CD14-positive monocyte (primary cell): ENCODE measurements around the gene ZNF534. TPM values are rescaled to one million over a fixed set of nuclear protein-coding genes. Genes with fewer than 3 reads are reported as not detected.

ENCODE experiments used
- DNase-seq, 3 donors: peaks; one replicate each; pipeline ENCODE4 v3.0.0-alpha.2; 2011 to 2022
- H2AFZ ChIP-seq: 2 replicates; pipeline ENCODE4 v1.6.0; 2012; ENCODE audit warnings: mild to moderate bottlenecking, low read depth, low read length, inconsistent platforms; ENCODE audit not compliant: insufficient read depth, poor library complexity, severe bottlenecking
- H3K27ac ChIP-seq, 2 donors: 1 replicate in 1 of 2; 2 replicates in 1 of 2; pipeline ENCODE4 v1.5.1; 2012 to 2013; ENCODE audit warnings: low read length in 2 of 2, control low read depth in 1 of 2, inconsistent platforms in 1 of 2, low read depth in 1 of 2, mild to moderate bottlenecking in 1 of 2
- H3K27me3 ChIP-seq, 2 donors: one replicate each; pipeline versions ENCODE4 v1.6.0 to v1.6.1; 2011 to 2013; ENCODE audit warnings: low read length in 2 of 2; ENCODE audit not compliant: control insufficient read depth in 2 of 2, insufficient read depth in 2 of 2
- H3K36me3 ChIP-seq, 2 donors: replicated peaks in 1 of 2; 1 replicate in 1 of 2; 2 replicates in 1 of 2; pipeline versions ENCODE4 v1.5.1 to v1.6.1; 2012 to 2013; ENCODE audit warnings: low read length in 2 of 2, control low read depth in 1 of 2, inconsistent platforms in 1 of 2, mild to moderate bottlenecking in 1 of 2; ENCODE audit not compliant: insufficient read depth in 2 of 2, control insufficient read depth in 1 of 2
- H3K4me1 ChIP-seq, 2 donors: 1 replicate in 1 of 2; 2 replicates in 1 of 2; pipeline versions ENCODE4 v1.5.1 to v1.6.1; 2012 to 2013; ENCODE audit warnings: low read length in 2 of 2, control low read depth in 1 of 2, inconsistent platforms in 1 of 2, mild to moderate bottlenecking in 1 of 2, moderate library complexity in 1 of 2; ENCODE audit not compliant: insufficient read depth in 2 of 2, control insufficient read depth in 1 of 2
- H3K4me2 ChIP-seq: replicated peaks from 2 replicates; pipeline ENCODE3; 2012; ENCODE audit warnings: low read length, moderate library complexity, mild to moderate bottlenecking; ENCODE audit not compliant: poor library complexity, severe bottlenecking; ENCODE audit errors: extremely low read depth
- H3K4me3 ChIP-seq, 3 experiments: fragments of 200-600 bp in 1 of 3; sonication (generic) in 1 of 3; replicated peaks in 1 of 3; 1 replicate in 2 of 3; 2 replicates in 1 of 3; pipeline ENCODE4 v1.5.1; 2011 to 2013; ENCODE audit warnings: low read length in 3 of 3, mild to moderate bottlenecking in 3 of 3, control low read depth in 2 of 3, low read depth in 2 of 3, inconsistent platforms in 1 of 3, moderate library complexity in 1 of 3
- H3K79me2 ChIP-seq: 2 replicates; pipeline ENCODE4 v1.6.0; 2012; ENCODE audit warnings: mild to moderate bottlenecking, control low read depth, inconsistent platforms, low read length, moderate library complexity; ENCODE audit not compliant: insufficient read depth
- H3K9ac ChIP-seq: 2 replicates; pipeline ENCODE4 v1.6.0; 2017; ENCODE audit warnings: low read length, mild to moderate bottlenecking; ENCODE audit not compliant: insufficient read depth, poor library complexity, severe bottlenecking
- H3K9me3 ChIP-seq, 2 donors: replicated peaks in 1 of 2; 1 replicate in 1 of 2; 2 replicates in 1 of 2; pipeline versions ENCODE4 v1.5.1 to v1.6.1; 2012 to 2013; ENCODE audit warnings: low read length in 2 of 2, control low read depth in 1 of 2; ENCODE audit not compliant: control insufficient read depth in 1 of 2, insufficient read depth in 1 of 2
- H4K20me1 ChIP-seq: 2 replicates; pipeline ENCODE4 v1.6.0; 2012; ENCODE audit warnings: mild to moderate bottlenecking, low read length, control low read depth, moderate library complexity; ENCODE audit not compliant: insufficient read depth
- H3K27ac Mint-ChIP-seq, 7 donors: one replicate each; pipeline ENCODE4 v1.8.0; 2020; ENCODE audit warnings: mild to moderate bottlenecking in 7 of 7, mixed read lengths in 7 of 7, moderate library complexity in 6 of 7, inconsistent platforms in 2 of 7
- H3K27me3 Mint-ChIP-seq, 3 donors: one replicate each; pipeline ENCODE4 v1.8.0; 2021 to 2022; ENCODE audit warnings: low read depth in 3 of 3, mild to moderate bottlenecking in 3 of 3, mixed read lengths in 3 of 3, moderate library complexity in 3 of 3, inconsistent platforms in 1 of 3
- H3K36me3 Mint-ChIP-seq, 2 donors: one replicate each; pipeline ENCODE4 v1.8.0; 2020; ENCODE audit warnings: mixed read lengths in 2 of 2, inconsistent platforms in 1 of 2, mild to moderate bottlenecking in 1 of 2
- H3K4me1 Mint-ChIP-seq: one replicate; pipeline ENCODE4 v1.8.0; 2020; ENCODE audit warnings: mild to moderate bottlenecking, mixed read lengths
- H3K4me3 Mint-ChIP-seq, 2 donors: one replicate each; pipeline ENCODE4 v1.8.0; 2020; ENCODE audit warnings: mild to moderate bottlenecking in 2 of 2, mixed read lengths in 2 of 2, moderate library complexity in 1 of 2
- H3K9me3 Mint-ChIP-seq, 7 donors: one replicate each; pipeline ENCODE4 v1.8.0; 2020 to 2022; ENCODE audit warnings: mixed read lengths in 7 of 7, mild to moderate bottlenecking in 6 of 7, moderate library complexity in 6 of 7, inconsistent platforms in 2 of 7
- CTCF ChIP-seq: fragments of 200-600 bp; IDR thresholded peaks from one replicate; pipeline ENCODE4 v1.8.0; 2022; ENCODE audit warnings: antibody characterized with exemption, mild to moderate bottlenecking
- WGBS: methylation state at CpG from one replicate; pipeline ENCODE4 v1.1.5; 2013; ENCODE audit warnings: missing lambda C conversion rate; ENCODE audit not compliant: insufficient coverage; 5-methylcytosine and 5-hydroxymethylcytosine counted together
- intact Hi-C, 2 donors: fragments of 100-400 bp; cut with micrococcal nuclease; formaldehyde crosslinking; loops; one replicate each; pipeline versions ENCODE4 v1.15.0 to v1.15.1; 2023
- polyA plus RNA-seq, 3 donors: library from polyadenylated mRNA; depleted of rRNA in 1 of 3; unstranded in 2 of 3; stranded (reverse) in 1 of 3; fragments of 300-500 nt in 2 of 3; fragments of >200 nt in 1 of 3; fragmentation: Illumina TruSeq in 2 of 3; gene quantifications; 1 replicate in 2 of 3; 2 replicates in 1 of 3; pipeline ENCODE4 v1.2.3, GENCODE V29; 2012 to 2021

Gene ZNF534
- polyA plus RNA-seq, 3 donors, result not detected

- no peak overlapping the region for H3K4me2 ChIP-seq
- peak overlapping the region in 1 of 7 donors; percentile 50 for H3K27ac Mint-ChIP-seq
- H4K20me1 ChIP-seq, result no peaks in the 10 kb centered on the region
- peaks cover 7 to 18% (median 10%) of the 10 kb centered on the region in 3 donors for H3K27me3 Mint-ChIP-seq
- no peak overlapping the region for H3K4me3 Mint-ChIP-seq
- DNase-seq, result no peak
- H3K79me2 ChIP-seq, result no peaks in the 10 kb centered on the region
- H3K36me3 Mint-ChIP-seq, result peaks cover 5 to 9% of the 10 kb centered on the region in 2 donors
- peaks cover 51 to 94% (median 82%) of the 10 kb centered on the region in 7 donors for H3K9me3 Mint-ChIP-seq
- no peak overlapping the region for H3K27ac ChIP-seq
- peaks cover 6 to 9% of the 10 kb centered on the region in 2 donors for H3K4me1 ChIP-seq
- TF ChIP-seq CTCF, result no peak
- 33% methylated on average over 39 of the region's 41 CpGs for WGBS
- peaks cover 0 to 7% of the 10 kb centered on the region in 2 donors for H3K27me3 ChIP-seq
- no peaks in the 10 kb centered on the region for H3K36me3 ChIP-seq
- intact Hi-C loops, result no loop called here
- peaks cover 11% of the 10 kb centered on the region for H3K4me1 Mint-ChIP-seq
- H3K4me3 ChIP-seq, result peak overlapping the region in 1 of 3 experiments; percentile 30
- no peak overlapping the region for H2AFZ ChIP-seq
- no peak overlapping the region for H3K9ac ChIP-seq
- peaks cover 65 to 94% of the 10 kb centered on the region in 2 donors for H3K9me3 ChIP-seq
Measured at GRCh38 chr19:52451241-52451640, 22.3 kb downstream of the ZNF534 start.

GRCh38 chr19:52453324-52454094 is 24.6 kb downstream of the ZNF534 start, which contains the start of gene ZNF578:
TSS of gene ZNF578 (plus strand) at chr19:52453553. CDS start at chr19:52501846, 48,293 bp downstream.
- peak within 1 kb of the TSS; percentile 80 to 88 for H3K4me3 Mint-ChIP-seq
- Histone ChIP-seq H3K27me3 (peaks cover 0 to 7% of the 10 kb centered on the region in 2 donors), H3K36me3 (peaks cover 0 to 4% of the 10 kb centered on the region in 2 donors), H3K4me1 (peaks cover 6 to 9% of the 10 kb centered on the region in 2 donors), H3K9me3 (peaks cover 70 to 96% of the 10 kb centered on the region in 2 donors), H3K4me2 (peak within 1 kb of the TSS; percentile 67), H3K4me3 (peak within 1 kb of the TSS; percentile 35 to 74 (median 54)), H2AFZ (peak within 1 kb of the TSS; percentile 59), H3K9ac (no peak within 1 kb of the TSS), H4K20me1 (no peaks in the 10 kb centered on the region), H3K79me2 (no peaks in the 10 kb centered on the region), H3K27ac (no peak within 1 kb of the TSS)
- WGBS, result 8% methylated on average over 42 of the region's 48 CpGs
- H3K9me3 Mint-ChIP-seq, result peaks cover 61 to 95% (median 88%) of the 10 kb centered on the region in 7 donors
- no peak within 1 kb of the TSS for H3K27ac Mint-ChIP-seq
- intact Hi-C loops, result no loop called here
- H3K4me1 Mint-ChIP-seq, result peaks cover 11% of the 10 kb centered on the region
- H3K36me3 Mint-ChIP-seq, result peaks cover 9 to 13% of the 10 kb centered on the region in 2 donors
- peaks cover 7 to 18% (median 10%) of the 10 kb centered on the region in 3 donors for H3K27me3 Mint-ChIP-seq
- peak; percentile 3 to 29 (median 4) for DNase-seq
- TF ChIP-seq CTCF, result no peak
